Right renal pelvis (tissue), 4 donors: Measurements from ENCODE around the gene ARHGAP9. TPM values are rescaled to one million over a fixed set of nuclear protein-coding genes. Genes with fewer than 3 reads are reported as not detected.
"Not testable (repeated sequence)": the region's sequence is repeated elsewhere in the genome, so short reads cannot be mapped to it uniquely, and the experiment has no call there.

Source experiments
- DNase-seq, 4 donors: peaks; one replicate each; pipeline ENCODE4 v3.0.0-alpha.2; 2013; ENCODE audit warnings: low read depth in 4 of 4, low spot score in 3 of 4, missing footprints in 1 of 4
- polyA plus RNA-seq, 4 donors: library from polyadenylated mRNA; unstranded; fragments of 120-200 nt; gene quantifications; one replicate each; pipeline ENCODE4 v1.2.1, GENCODE V29; 2013; ENCODE audit not compliant: insufficient read length in 4 of 4

The ARHGAP9 gene
- polyA plus RNA-seq, 4 donors: 2.3 to 4.1 (median 2.6) TPM

GRCh38 chr12:57497223-57498131 lies 17.8 kb upstream of the ARHGAP9 start:
- no peak for DNase-seq

DNA sequence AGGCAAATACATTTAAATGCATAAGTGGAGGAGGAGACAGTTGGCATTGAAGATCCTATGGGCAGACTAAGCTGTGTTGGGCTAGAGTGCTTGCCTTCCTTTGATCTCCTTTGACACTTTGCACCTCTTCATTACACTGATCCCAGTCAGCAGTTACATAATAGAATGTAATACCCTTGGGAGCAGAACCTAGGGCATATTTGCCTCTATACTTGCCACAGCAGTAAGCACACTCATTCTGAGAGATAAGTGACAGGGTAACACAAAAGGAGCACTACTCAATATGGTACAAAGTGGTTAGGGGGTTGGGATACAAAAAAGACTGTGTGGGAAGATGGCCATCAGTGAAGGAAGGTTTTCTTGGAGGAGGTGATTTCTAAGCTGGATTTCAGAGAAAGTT lies 17.2 kb upstream of the ARHGAP9 start:
- no peak for DNase-seq

DNA sequence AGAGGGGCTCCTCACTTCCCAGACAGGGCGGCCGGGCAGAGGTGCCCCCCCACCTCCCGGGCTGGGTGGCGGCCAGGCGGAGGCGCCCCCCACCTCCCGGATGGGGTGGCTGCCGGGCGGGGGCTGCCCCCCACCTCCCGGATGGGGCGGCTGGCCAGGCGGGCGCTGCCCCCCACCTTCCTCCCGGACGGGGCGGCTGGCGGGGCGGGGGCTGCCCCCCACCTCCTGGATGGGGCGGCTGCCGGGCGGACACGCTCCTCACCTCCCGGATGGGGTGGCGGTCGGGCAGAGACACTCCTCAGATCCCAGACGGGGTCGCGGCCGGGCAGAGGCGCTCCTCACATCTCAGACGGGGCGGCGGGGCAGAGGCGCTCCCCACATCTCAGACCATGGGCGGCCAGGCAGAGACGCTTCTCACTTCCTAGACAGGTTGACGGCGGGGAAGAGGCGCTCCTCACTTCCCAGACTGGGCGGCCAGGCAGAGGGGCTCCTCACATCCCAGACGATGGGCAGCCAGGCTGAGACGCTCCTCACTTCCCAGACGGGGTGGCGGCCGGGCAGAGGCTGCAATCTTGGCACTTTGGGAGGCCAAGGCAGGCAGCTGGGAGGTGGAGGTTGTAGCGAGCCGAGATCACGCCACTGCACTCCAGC lies 15.5 kb upstream of the ARHGAP9 start:
- not testable (repeated sequence) for DNase-seq

GRCh38 chr12:57491393-57492280 lies 12.0 kb upstream of the ARHGAP9 start:
- no peak for DNase-seq

DNA sequence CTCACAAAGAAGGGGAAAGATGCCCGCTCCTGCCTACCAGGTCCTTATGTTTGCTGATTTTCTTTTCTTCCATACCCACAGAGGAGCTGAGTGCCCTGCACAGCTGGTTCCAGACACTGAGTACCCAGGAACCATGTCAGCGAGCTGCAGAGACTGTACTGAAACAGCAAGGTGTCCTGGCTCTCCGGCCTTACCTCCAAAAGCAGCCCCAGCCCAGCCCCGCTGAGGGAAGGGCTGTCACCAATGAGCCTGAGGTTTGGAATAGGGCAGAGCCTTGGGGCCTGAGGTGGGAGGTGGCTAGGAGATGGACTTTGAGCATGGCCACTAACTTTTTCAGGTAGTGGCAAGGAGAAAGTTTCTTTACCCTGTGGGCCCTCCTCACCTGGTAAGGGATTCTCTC lies 10.5 kb upstream of the ARHGAP9 start:
- DNase-seq: no peak

GRCh38 chr12:57489157-57489641 lies 9.5 kb upstream of the ARHGAP9 start:
- no peak for DNase-seq

- no peak for DNase-seq
These were observed 8.9 kb upstream of the ARHGAP9 start for GRCh38 chr12:57488402-57489156.

DNA sequence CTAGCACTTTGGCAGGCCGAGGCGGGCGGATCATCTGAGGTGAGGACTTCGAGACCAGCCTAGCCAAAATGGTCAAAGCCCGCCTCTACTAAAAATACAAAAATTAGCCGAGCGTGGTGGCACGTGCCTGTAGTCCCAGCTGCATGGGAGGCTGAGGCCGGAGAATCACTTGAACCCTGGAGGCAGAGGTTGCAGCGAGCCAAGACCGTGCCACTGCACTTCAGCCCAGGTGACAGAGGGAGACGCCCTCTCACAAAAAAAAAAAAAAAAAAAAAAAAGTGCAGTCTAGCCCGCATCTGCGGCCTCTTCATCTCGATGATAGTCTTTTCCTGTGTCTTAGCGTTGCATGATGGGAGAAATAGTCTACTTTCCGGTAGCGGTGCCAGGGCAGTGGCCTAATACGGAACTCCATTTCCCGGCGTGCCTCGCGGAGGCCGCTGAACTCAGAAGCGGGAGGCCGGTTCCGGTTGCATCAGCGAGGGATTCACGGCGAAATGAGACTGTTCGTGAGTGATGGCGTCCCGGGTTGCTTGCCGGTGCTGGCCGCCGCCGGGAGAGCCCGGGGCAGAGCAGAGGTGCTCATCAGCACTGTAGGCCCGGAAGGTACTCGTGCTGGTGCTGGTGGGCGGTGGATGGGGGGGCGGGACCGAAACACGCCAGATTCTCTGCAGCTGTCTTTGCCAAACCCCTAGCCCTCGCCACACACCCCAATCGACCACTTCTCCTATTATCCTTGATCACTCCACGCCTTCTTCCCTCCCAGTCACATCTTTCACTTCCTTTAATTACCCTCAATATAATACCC lies 8.1 kb upstream of the ARHGAP9 start, which contains the start of gene MARS1:
Gene MARS1, plus strand, starts transcription at position 472 of the 805 bp plus-strand sequence. Its CDS starts 23 bp downstream, at position 495.
- DNase-seq: peak; percentile 85 to 92 (median 92)

DNA sequence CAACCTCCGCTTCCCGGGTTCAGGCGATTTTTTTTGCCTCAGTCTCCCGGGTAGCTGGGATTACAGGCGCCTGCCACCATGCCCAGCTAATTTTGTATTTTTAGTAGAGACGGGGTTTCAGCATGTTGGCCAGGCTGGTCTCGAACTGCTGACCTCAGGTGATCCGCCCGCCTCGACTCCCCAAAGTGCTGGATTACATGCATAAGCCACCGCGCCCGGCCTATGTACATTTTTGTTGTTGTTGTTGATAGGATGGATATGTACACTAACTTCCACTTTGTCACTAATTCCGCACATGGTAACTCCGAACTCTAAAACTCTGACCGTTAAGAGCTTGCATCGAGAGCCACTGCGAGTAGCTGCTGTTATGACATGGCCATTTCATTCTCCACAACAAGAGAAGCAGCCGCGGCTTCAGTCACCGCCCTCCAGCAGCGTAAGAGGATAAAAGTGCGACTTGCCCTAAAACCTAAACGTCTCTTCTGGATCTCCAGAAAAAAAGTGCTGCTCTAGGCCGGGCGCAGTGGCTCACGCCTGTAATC lies 7.5 kb upstream of the ARHGAP9 start:
- no peak for DNase-seq

DNA sequence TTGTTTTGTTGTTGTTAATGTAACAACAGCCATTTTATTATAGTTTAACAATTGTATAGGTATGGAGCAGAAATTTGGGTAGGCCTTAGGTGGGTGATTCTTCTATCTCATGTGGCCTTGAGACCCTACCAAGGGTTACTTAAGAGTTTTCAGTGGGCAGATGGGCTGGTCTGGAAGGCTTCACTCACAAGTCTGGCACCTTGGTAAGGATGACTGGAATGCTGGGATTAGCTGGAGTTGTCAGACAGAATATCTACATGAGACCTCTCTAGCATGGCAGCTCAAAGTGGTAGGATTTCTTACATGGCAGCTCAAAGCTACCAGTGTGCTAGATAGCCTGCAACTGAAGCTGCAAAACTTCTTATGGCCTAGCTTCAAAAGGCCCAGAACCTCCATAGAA lies 6.0 kb upstream of the ARHGAP9 start:
- DNase-seq: no peak

- DNase-seq: no peak
These were observed 3.8 kb upstream of the ARHGAP9 start for GRCh38 chr12:57483466-57483865.

DNA sequence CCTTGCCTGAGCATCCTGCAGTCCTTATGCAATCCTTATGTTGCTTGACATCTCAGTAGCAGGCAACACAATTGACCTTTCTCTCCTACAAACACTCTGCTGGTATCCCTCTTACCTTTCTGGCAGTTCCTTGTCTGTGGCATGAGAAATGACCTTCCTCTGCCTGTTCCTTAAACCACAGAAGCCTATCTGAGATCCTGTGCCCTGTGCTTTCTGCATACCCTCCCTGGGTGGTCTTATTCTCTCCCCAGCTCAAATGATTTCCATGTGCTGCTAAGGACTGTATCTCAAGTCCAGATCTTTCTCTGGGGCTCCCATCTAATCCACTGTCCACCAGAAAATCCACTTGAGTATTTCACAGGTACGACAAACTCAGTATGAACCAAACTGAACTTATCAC lies 2.0 kb upstream of the ARHGAP9 start:
- DNase-seq: no peak

DNA sequence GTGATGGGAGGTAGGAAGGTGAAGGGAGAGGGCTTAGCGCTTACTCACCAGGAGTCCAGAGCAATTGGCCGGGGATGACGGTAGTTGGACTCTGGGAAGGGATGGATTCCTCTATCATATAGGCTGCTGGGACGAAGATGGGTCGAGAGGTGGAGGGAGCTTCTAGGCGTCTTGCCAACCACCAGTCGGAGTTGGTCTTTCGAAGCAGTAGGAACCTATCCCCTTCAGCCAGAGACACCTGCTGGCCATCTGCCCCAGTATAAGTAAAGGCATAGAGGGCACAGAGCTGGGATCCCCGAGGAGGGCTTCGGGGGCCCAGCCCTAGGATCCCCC lies 657 bp downstream of the ARHGAP9 start:
- DNase-seq: no peak

- DNase-seq: no peak
These were observed 1.7 kb downstream of the ARHGAP9 start for GRCh38 chr12:57477710-57478681.

- no peak for DNase-seq
These were observed 2.5 kb downstream of the ARHGAP9 start for GRCh38 chr12:57476993-57477709.

GRCh38 chr12:57476162-57476992 lies 3.3 kb downstream of the ARHGAP9 start:
- DNase-seq: no peak
